ENCODE results near the gene CYTH1. TPM values are rescaled to one million over a fixed set of nuclear protein-coding genes. Genes with fewer than 3 reads are reported as not detected.

Gene CYTH1
- total RNA-seq, 1 donor from 2014 or later: 35.5 TPM

DNA sequence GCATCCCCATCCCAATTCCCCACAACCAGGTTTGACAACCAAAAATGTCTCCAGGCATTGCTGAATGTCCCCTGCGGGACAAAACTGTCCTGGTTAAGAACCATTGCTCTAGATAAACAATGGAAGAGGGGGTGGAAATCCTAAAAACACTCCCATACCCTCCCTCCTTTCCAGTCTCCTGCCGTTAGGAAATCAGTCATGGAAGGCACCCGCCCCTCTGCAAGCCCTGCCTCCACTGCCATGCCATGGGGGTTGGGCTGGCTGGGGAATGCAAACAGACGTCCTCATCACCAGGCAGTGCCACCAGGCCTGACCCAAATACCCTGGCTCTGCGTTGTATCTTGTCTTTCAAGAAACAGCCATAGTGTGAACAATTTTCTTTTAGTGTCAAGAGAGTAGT, 57.5 kb downstream of the CYTH1 start:
- H3K27me3 ChIP-seq (ENCODE audit: control insufficient read depth, insufficient read depth, low read length): no peaks in the 10 kb centered on the region
- FAIRE-seq (no peak), DNase-seq (ENCODE audit: low read depth) (no peak)
- TF ChIP-seq, protein P1, sequence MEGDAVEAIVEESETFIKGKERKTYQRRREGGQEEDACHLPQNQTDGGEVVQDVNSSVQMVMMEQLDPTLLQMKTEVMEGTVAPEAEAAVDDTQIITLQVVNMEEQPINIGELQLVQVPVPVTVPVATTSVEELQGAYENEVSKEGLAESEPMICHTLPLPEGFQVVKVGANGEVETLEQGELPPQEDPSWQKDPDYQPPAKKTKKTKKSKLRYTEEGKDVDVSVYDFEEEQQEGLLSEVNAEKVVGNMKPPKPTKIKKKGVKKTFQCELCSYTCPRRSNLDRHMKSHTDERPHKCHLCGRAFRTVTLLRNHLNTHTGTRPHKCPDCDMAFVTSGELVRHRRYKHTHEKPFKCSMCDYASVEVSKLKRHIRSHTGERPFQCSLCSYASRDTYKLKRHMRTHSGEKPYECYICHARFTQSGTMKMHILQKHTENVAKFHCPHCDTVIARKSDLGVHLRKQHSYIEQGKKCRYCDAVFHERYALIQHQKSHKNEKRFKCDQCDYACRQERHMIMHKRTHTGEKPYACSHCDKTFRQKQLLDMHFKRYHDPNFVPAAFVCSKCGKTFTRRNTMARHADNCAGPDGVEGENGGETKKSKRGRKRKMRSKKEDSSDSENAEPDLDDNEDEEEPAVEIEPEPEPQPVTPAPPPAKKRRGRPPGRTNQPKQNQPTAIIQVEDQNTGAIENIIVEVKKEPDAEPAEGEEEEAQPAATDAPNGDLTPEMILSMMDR (IDR thresholded peaks at IDR 0.05; ENCODE audit: insufficient read depth, low read length, severe bottlenecking): no peak
- H3K36me3 ChIP-seq (ENCODE audit: control insufficient read depth, insufficient read depth, low read length): peaks cover 9% of the 10 kb centered on the region
- no peak overlapping the region for H3K4me3 ChIP-seq (ENCODE audit: low read depth, low read length)

DNA sequence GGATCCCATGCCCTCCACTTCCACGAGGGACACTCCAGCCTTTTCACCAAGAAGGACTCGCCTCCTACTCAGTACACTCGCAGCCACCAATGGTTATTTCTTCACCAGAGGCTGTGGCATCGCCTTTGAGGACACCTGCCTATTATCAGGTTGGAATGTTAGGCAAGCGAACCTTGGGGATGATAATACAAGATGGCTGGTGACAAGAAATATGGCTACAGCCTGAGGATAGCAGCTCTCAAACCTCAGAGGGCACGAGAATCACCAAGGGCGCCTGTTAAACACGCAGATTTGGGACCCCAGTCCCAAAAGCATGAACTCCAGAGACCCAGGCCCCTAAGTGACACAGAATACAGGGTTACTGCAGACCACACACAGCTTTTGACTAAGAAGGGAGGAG, 58.1 kb downstream of the CYTH1 start:
- FAIRE-seq: no peak
- DNase-seq (ENCODE audit: low read depth): no peak
- Histone ChIP-seq H3K4me3 (ENCODE audit: low read depth, low read length) (no peak overlapping the region), H3K36me3 (ENCODE audit: control insufficient read depth, insufficient read depth, low read length) (peaks cover 9% of the 10 kb centered on the region), H3K27me3 (ENCODE audit: control insufficient read depth, insufficient read depth, low read length) (no peaks in the 10 kb centered on the region)
- TF ChIP-seq, protein P1 (IDR thresholded peaks at IDR 0.05; ENCODE audit: insufficient read depth, low read length, severe bottlenecking): no peak

DNA sequence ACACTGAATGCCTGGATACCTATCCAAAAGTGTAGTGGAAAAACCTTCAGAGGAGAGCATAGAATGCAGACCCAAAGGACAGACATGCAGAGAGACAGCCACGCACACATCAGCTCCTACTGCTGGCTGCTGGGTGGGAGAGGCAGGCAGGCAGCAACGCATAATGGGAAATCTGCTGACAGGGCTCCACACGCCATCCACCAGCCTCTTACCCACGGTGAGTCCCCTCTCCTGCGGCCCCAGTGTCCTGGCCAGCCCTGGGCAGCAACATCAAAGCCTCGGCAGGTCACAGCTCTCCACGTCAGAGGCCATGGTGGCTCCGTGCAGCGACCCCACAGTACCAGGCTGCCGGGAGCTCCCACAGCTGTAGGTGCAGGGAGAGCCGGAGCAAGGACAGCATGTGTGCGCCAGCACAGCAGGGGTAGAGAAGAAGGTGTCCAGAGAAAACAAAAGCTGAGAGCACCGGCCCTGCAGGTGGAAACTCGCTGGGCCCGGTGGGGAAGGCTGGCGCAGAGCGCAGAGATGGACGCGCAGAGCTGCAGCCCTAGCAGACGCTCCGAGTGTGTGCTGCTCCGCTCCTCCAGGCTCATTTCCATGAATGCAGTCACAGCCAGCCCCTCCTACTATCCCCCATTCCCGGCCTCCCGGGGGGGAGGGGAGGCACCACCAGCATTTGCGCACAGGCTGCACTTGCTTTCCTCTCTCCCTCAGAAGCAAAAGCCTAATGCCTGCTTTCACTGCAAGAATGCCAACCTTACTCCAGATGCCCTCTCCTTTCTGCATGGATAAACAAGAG, 58.9 kb downstream of the CYTH1 start:
- Histone ChIP-seq H3K27me3 (ENCODE audit: control insufficient read depth, insufficient read depth, low read length) (no peaks in the 10 kb centered on the region), H3K4me3 (ENCODE audit: low read depth, low read length) (no peak overlapping the region), H3K36me3 (ENCODE audit: control insufficient read depth, insufficient read depth, low read length) (peaks cover 9% of the 10 kb centered on the region)
- TF ChIP-seq, protein P1 (IDR thresholded peaks at IDR 0.05; ENCODE audit: insufficient read depth, low read length, severe bottlenecking): no peak
- FAIRE-seq (no peak), DNase-seq (ENCODE audit: low read depth) (no peak)

DNA sequence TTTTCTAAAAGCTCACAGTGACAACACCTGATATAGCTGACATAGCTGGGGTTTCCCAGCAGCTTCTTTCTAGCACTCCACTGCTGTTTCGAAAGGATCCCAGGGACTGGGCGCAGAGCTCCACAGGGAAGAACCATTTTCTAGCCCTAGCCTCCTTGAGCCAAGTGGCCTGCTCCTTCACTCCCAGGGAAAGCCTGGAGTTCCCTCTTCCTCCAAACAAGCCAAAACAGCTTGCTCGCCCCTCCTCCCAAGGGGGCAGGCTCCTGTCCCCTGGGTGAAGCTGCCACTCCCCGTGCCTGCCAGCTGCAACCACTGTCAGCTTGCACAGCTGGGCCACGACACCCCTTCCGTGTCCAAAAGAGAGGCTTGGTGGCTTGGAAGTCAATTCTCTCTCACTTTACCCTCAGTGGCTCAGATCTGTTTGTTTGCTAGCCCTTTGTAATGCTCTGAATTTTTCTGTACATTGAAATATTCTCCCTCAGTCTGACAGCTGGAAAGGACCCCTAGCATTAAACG, 59.8 kb downstream of the CYTH1 start:
- TF ChIP-seq, protein P1 (IDR thresholded peaks at IDR 0.05; ENCODE audit: insufficient read depth, low read length, severe bottlenecking): no peak
- H3K27me3 ChIP-seq (ENCODE audit: control insufficient read depth, insufficient read depth, low read length): no peaks in the 10 kb centered on the region
- peaks cover 3% of the 10 kb centered on the region for H3K36me3 ChIP-seq (ENCODE audit: control insufficient read depth, insufficient read depth, low read length)
- DNase-seq (ENCODE audit: low read depth) (no peak), FAIRE-seq (no peak)
- no peak overlapping the region for H3K4me3 ChIP-seq (ENCODE audit: low read depth, low read length)

DNA sequence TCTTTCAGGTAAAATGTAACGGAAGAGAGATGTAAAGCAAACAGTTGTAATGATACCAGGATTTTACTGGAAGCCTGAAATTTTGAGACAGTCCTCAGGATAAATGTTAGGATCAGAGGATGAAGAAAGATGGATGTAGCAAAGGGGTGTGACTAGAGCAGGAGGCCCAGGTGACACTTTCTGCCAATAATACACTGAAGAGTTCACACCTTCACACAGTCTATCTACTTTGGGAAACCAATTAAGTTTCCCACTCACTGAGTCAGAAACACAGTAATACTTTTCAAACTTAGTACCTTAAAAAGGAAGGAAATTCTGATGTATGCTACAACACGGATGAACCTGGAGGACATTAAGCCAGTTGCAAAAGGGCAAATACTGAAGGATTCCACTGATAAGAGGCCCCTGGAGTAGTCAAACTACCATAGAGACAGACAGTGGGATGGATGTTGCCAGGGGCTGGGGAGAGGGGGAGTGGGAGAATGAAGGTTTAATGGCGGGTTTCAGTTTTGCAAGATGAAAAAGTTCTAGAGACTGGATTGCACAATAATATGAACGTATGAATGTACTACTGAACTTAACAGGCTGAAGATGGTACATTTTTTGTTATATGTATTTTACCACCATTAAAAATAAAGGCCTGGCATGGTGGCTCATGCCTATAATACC, 62.3 kb downstream of the CYTH1 start:
- no peaks in the 10 kb centered on the region for H3K27me3 ChIP-seq (ENCODE audit: control insufficient read depth, insufficient read depth, low read length)
- DNase-seq (ENCODE audit: low read depth): no peak
- FAIRE-seq: no peak
- TF ChIP-seq, protein P1 (IDR thresholded peaks at IDR 0.05; ENCODE audit: insufficient read depth, low read length, severe bottlenecking): no peak
- no peak overlapping the region for H3K4me3 ChIP-seq (ENCODE audit: low read depth, low read length)
- peaks cover 4% of the 10 kb centered on the region for H3K36me3 ChIP-seq (ENCODE audit: control insufficient read depth, insufficient read depth, low read length)
